Thoracic aorta (tissue), 2 donors: ENCODE measurements around the gene TRIO. TPM values are rescaled to one million over a fixed set of nuclear protein-coding genes. Genes with fewer than 3 reads are reported as not detected.

Experiments used
- ATAC-seq: fragments of 150-250 bp; one replicate; pipeline ENCODE4 v1.8.0; 2017; ENCODE audit warnings: low read depth; ENCODE audit not compliant: insufficient number of reproducible peaks, low FRiP score
- DNase-seq: peaks from one replicate; pipeline ENCODE4 v3.0.0-alpha.2; 2020; ENCODE audit warnings: low spot score
- H3K27ac ChIP-seq, 2 donors: fragments of 200-600 bp; sonication (generic); 1 replicate in 1 of 2; 2 replicates in 1 of 2; pipeline ENCODE4 v1.5.1; 2016; ENCODE audit warnings: mild to moderate bottlenecking in 2 of 2, moderate library complexity in 2 of 2
- H3K27me3 ChIP-seq: fragments of 200-600 bp; sonication (generic); replicated peaks from 2 replicates; pipeline ENCODE4 v1.6.0; 2016; ENCODE audit warnings: mild to moderate bottlenecking; ENCODE audit not compliant: insufficient read depth
- H3K36me3 ChIP-seq: fragments of 200-600 bp; sonication (generic); one replicate; pipeline ENCODE4 v1.5.1; 2016
- H3K4me1 ChIP-seq, 2 donors: fragments of 200-600 bp; sonication (generic); 1 replicate in 1 of 2; 2 replicates in 1 of 2; pipeline versions ENCODE4 v1.5.1 to v1.6.0; 2016; ENCODE audit warnings: low read depth in 2 of 2, mild to moderate bottlenecking in 1 of 2; ENCODE audit not compliant: control insufficient read depth in 1 of 2
- H3K4me3 ChIP-seq: fragments of 200-600 bp; sonication (generic); 2 replicates; pipeline ENCODE4 v1.5.1; 2016; ENCODE audit warnings: mild to moderate bottlenecking
- H3K9me3 ChIP-seq: fragments of 200-600 bp; sonication (generic); 2 replicates; pipeline ENCODE4 v1.5.1; 2016
- total RNA-seq, 2 donors: library from RNA; depleted of rRNA; stranded (reverse); fragments of >200 nt; gene quantifications; one replicate each; pipeline versions ENCODE4 v1.1.0 to v1.2.3, GENCODE V29; 2016
- TF ChIP-seq, protein P1 (sequence below): fragments of 200-600 bp; sonication (generic); IDR thresholded peaks from one replicate; pipeline ENCODE4 v1.5.1; 2019; ENCODE audit warnings: antibody characterized with exemption

Gene TRIO
- total RNA-seq, 2 donors from 2014 or later, result 219 to 300 TPM

DNA sequence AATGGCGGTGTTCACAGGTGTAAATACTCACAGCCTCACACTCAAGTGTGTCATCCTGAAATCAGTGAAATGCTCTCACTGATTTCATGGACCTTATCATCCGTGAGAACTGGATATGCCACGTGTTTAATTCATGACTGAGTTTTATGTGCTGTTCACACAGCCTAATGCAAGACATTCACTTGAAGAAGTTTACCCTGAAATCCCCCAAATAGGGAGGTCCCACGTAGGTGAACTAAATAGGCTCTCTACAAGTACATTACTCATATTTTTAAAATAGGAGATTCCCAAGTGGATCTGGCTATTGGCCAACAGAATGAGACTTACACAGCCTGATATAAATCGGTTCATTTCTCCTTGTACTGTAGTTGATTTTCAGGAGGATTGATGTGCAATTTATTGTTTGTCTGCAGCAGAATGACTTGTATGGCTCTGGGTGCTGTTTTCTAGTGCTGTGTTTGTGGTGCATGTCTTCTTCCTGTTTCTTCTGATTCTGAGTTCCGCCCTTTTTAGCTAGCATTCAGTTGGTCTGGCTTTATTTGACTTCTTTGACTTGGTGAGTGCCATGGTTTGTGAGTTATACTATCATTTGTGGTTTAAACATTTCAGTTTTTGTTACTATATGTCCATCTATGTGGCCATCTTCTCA lies 25.1 kb downstream of the TRIO start:
- TF ChIP-seq, protein P1, sequence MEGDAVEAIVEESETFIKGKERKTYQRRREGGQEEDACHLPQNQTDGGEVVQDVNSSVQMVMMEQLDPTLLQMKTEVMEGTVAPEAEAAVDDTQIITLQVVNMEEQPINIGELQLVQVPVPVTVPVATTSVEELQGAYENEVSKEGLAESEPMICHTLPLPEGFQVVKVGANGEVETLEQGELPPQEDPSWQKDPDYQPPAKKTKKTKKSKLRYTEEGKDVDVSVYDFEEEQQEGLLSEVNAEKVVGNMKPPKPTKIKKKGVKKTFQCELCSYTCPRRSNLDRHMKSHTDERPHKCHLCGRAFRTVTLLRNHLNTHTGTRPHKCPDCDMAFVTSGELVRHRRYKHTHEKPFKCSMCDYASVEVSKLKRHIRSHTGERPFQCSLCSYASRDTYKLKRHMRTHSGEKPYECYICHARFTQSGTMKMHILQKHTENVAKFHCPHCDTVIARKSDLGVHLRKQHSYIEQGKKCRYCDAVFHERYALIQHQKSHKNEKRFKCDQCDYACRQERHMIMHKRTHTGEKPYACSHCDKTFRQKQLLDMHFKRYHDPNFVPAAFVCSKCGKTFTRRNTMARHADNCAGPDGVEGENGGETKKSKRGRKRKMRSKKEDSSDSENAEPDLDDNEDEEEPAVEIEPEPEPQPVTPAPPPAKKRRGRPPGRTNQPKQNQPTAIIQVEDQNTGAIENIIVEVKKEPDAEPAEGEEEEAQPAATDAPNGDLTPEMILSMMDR, result no peak
- DNase-seq (no peak), ATAC-seq (no peak)
- Histone ChIP-seq H3K27ac (no peak overlapping the region), H3K9me3 (no peaks in the 10 kb centered on the region), H3K4me1 (peaks cover 42 to 72% of the 10 kb centered on the region in 2 donors), H3K4me3 (no peak overlapping the region), H3K27me3 (no peaks in the 10 kb centered on the region), H3K36me3 (no peaks in the 10 kb centered on the region)

DNA sequence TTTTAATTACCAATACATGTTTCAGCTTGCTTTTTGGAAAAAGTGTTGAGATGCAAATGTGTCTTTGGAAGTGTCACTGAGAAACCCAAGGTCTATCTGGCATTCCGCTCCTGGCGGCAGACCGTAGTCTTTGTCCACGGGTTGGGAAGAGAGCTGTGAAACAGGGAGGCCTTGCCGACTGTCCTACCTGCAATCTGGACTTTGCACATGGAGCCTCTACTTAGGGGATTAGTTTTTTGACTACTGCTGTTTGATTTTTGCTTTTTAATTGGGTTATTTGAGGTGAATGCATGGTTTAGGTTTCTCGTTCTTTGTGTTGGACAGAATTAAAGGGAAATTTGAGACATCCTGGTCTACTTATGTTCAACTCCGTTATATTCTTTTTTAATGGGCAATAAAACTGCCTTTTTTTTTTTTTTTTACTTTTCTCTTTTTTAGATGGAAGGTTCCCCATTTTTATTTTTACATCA lies 25.7 kb downstream of the TRIO start:
- Histone ChIP-seq H3K4me1 (peaks cover 48 to 78% of the 10 kb centered on the region in 2 donors), H3K9me3 (no peaks in the 10 kb centered on the region), H3K4me3 (no peak overlapping the region), H3K36me3 (no peaks in the 10 kb centered on the region), H3K27ac (no peak overlapping the region), H3K27me3 (no peaks in the 10 kb centered on the region)
- DNase-seq, result no peak
- ATAC-seq, result no peak
- TF ChIP-seq, protein P1, result no peak

DNA sequence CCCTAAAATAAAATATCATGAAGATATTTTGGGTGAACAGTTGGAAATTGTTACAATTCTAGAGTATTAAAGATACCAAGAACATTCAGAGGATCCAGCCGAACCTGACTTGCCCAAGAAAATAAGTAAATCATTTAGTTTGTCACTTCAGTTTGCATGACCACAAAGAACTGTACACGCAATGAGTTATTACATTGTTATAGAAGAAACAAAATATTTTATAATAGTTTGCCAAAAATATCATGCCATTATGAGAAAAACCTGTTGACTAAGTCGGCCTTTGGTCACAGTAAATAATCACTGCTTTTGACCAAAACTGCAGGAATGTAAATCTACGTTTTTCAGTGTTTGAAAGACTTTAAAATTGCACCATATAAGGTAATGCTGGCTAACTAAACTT lies 27.9 kb downstream of the TRIO start:
- H3K4me3 ChIP-seq, result no peak overlapping the region
- TF ChIP-seq, protein P1, result no peak
- H3K27ac ChIP-seq, result no peak overlapping the region
- no peaks in the 10 kb centered on the region for H3K9me3 ChIP-seq
- DNase-seq (no peak), ATAC-seq (no peak)
- peaks cover 53 to 84% of the 10 kb centered on the region in 2 donors for H3K4me1 ChIP-seq
- no peaks in the 10 kb centered on the region for H3K36me3 ChIP-seq
- H3K27me3 ChIP-seq, result no peaks in the 10 kb centered on the region

DNA sequence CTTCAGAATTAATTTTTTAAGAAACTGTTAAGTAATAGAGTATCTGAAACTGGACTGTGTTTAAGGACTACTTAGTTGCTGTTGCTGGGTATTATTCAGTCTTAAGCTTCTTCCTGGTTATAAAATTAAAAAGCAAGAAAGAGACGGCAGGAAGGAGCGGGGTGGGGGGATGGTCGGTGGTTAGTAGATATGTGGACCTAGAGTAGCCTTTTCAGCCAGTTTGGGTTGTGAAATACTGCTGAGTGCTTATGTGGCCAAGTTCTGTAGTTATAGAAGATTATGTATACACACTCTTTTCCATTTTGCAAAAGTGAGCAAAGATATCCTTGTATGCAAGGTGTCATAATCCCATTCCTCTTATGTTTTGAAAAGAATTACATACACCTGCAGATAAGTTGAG lies 28.5 kb downstream of the TRIO start:
- DNase-seq (no peak), ATAC-seq (no peak)
- TF ChIP-seq, protein P1, result no peak
- Histone ChIP-seq H3K27ac (no peak overlapping the region), H3K9me3 (no peaks in the 10 kb centered on the region), H3K36me3 (no peaks in the 10 kb centered on the region), H3K27me3 (no peaks in the 10 kb centered on the region), H3K4me1 (peaks cover 52 to 78% of the 10 kb centered on the region in 2 donors), H3K4me3 (no peak overlapping the region)

DNA sequence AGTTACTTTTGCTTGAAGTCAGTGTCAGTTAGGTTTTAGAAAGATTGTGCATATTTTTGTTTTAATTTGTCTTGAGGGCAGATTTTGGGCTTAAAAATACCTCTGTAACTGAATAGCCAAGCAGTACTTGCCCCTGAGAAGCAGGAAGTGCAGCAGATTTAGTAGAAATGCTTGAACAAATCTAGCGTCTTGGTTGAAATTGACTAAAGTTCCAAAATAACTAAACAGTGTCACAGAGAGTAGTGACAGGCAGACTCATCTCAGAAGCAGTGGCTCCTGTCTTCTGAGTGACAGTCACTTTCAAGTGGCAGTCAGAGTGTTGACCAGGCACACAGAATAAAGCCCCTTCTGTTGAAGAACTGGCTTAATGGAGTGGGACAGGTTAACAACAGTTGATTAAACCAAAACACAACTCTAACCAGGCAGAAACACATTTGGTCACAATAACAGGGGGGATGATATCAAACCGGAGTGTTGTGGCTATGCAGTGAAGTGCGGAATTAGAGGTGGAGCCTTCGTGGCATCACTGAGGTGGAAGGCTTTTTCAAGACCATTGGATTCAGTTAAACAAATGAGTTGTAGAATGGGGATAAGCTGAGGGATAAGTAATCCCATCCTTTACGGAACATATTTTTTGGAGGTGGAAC lies 29.1 kb downstream of the TRIO start:
- Histone ChIP-seq H3K36me3 (no peaks in the 10 kb centered on the region), H3K4me3 (no peak overlapping the region), H3K4me1 (peaks cover 50 to 78% of the 10 kb centered on the region in 2 donors), H3K27me3 (no peaks in the 10 kb centered on the region), H3K27ac (no peak overlapping the region), H3K9me3 (no peaks in the 10 kb centered on the region)
- DNase-seq, result no peak
- no peak for ATAC-seq
- TF ChIP-seq, protein P1, result no peak
